Common myeloid progenitor, CD34-positive (primary cell): ENCODE data around the gene STRC.
"Not testable (repeated sequence)": the region's sequence is repeated elsewhere in the genome, so short reads cannot be mapped to it uniquely, and the experiment has no call there.

Source experiments
- CTCF ChIA-PET: fragments of 350-600 bp; sonication (Branson Sonifier 250); formaldehyde crosslinking; loops from one replicate; lab custom pipeline; 2021; ENCODE audit warnings: antibody characterized with exemption; lab: Charles Lee
- POLR2A ChIA-PET: fragments of 350-600 bp; sonication (Branson Sonifier 250); formaldehyde crosslinking; loops from one replicate; lab custom pipeline; 2021; ENCODE audit warnings: antibody characterized with exemption; lab: Charles Lee
- DNase-seq, 3 donors: peaks; one replicate each; pipeline versions ENCODE4 v3.0.0 to v3.0.0-alpha.2; 2013
- H3K27ac ChIP-seq, 2 experiments: 1 replicate in 1 of 2; 2 replicates in 1 of 2; pipeline ENCODE4 v1.7.0; 2013; ENCODE audit warnings: inconsistent platforms in 2 of 2, low read length in 2 of 2, mild to moderate bottlenecking in 2 of 2, low read depth in 1 of 2, moderate library complexity in 1 of 2; ENCODE audit not compliant: severe bottlenecking in 2 of 2, insufficient read depth in 1 of 2, poor library complexity in 1 of 2
- H3K27me3 ChIP-seq, 5 experiments: replicated peaks in 2 of 5; 1 replicate in 3 of 5; 2 replicates in 2 of 5; pipeline versions ENCODE4 v1.6.1 to v1.7.0; 2013; ENCODE audit warnings: low read length in 4 of 5, mild to moderate bottlenecking in 2 of 5, moderate library complexity in 2 of 5, inconsistent platforms in 1 of 5; ENCODE audit not compliant: insufficient read depth in 5 of 5, control insufficient read depth in 4 of 5
- H3K36me3 ChIP-seq, 4 experiments: 1 replicate in 2 of 4; 2 replicates in 2 of 4; pipeline versions ENCODE4 v1.6.1 to v1.7.0; 2013; ENCODE audit warnings: low read length in 3 of 4, control low read depth in 1 of 4, mild to moderate bottlenecking in 1 of 4; ENCODE audit not compliant: control insufficient read depth in 4 of 4, insufficient read depth in 4 of 4
- H3K4me1 ChIP-seq, 4 experiments: 1 replicate in 3 of 4; 2 replicates in 1 of 4; pipeline versions ENCODE4 v1.6.1 to v1.7.1; 2013; ENCODE audit warnings: low read length in 3 of 4, mild to moderate bottlenecking in 3 of 4, control low read depth in 1 of 4, inconsistent platforms in 1 of 4, moderate library complexity in 1 of 4; ENCODE audit not compliant: control insufficient read depth in 4 of 4, insufficient read depth in 4 of 4; ENCODE audit errors: control extremely low read depth in 1 of 4
- H3K4me3 ChIP-seq, 7 experiments: 1 replicate in 4 of 7; 2 replicates in 3 of 7; pipeline versions ENCODE4 v1.5.1 to v1.7.0; 2013; ENCODE audit warnings: mild to moderate bottlenecking in 7 of 7, low read length in 6 of 7, moderate library complexity in 6 of 7, inconsistent platforms in 2 of 7, low read depth in 2 of 7, control low read depth in 1 of 7; ENCODE audit not compliant: insufficient read depth in 4 of 7, control insufficient read depth in 1 of 7; ENCODE audit errors: extremely low read depth in 1 of 7
- H3K9me3 ChIP-seq, 5 experiments: 1 replicate in 4 of 5; 2 replicates in 1 of 5; pipeline versions ENCODE4 v1.6.1 to v1.7.1; 2013; ENCODE audit warnings: low read length in 4 of 5, mild to moderate bottlenecking in 2 of 5, inconsistent platforms in 1 of 5, low read depth in 1 of 5, moderate library complexity in 1 of 5; ENCODE audit not compliant: control insufficient read depth in 4 of 5, insufficient read depth in 2 of 5; ENCODE audit errors: control extremely low read depth in 1 of 5
- WGBS: methylation state at CpG from one replicate; pipeline ENCODE4 v1.1.5; 2013; ENCODE audit not compliant: insufficient coverage; 5-methylcytosine and 5-hydroxymethylcytosine counted together

Gene STRC

GRCh38 chr15:43599131-43599530 lies 19.5 kb downstream of the STRC start:
- CTCF ChIA-PET, DNase-seq, H3K36me3 ChIP-seq, H3K4me3 ChIP-seq, H3K27me3 ChIP-seq, POLR2A ChIA-PET, H3K9me3 ChIP-seq, H3K27ac ChIP-seq, H3K4me1 ChIP-seq: not testable (repeated sequence)
- WGBS = no CpG with 5 or more reads among the region's 6 CpGs

DNA sequence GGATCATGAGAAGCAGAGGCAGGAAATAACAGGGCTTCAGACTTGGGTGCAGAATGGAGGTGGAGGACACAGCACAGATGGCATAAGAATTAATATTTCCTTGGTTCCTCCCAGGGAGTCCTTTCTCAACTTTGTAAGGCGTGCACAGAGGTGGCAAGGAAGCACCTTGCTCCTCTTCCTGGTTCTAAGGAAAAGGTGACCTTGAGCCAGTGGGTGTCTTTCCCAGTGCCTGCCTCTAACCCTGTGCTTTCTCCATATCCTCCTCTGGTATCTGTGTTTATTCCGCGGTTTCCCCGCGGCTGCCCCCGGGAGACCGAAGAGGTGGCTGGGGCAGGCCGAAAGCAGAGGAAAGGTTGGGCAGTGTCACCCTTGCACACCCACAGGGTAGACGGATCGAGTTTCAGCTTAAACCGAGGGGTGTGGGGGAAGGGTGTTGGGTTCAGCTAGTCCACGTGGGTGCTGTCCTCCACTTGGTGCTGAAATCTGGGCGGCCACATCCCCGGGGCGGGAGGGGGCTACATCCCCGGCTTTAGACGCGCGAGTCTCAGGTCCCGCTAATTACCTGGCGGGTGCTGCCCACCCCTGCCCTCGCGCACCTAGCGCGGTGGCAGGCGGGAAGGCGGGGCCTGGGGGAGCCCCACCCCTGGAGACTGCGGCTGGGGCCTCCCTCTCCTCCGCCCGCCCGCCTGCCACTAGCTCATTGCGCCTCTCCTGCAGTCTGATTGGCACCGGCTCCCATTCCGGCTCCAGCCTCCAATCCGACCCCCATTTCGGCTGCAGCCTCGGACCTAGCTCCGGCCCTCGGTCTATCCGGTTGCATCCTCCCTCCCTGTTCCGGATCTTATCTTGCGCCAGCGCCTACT lies 25.0 kb downstream of the STRC start, which contains the start of gene CKMT1B:
CKMT1B (plus strand) TSS at position 700 of the 863 bp plus-strand sequence. CDS start 192 bp downstream, outside the sequence.
- H3K27ac ChIP-seq, H3K4me3 ChIP-seq, H3K27me3 ChIP-seq, CTCF ChIA-PET, H3K9me3 ChIP-seq, H3K4me1 ChIP-seq, DNase-seq, H3K36me3 ChIP-seq, POLR2A ChIA-PET: not testable (repeated sequence)
- WGBS = no CpG with 5 or more reads among the region's 43 CpGs

- H3K4me3 ChIP-seq, H3K36me3 ChIP-seq, CTCF ChIA-PET, H3K27me3 ChIP-seq, POLR2A ChIA-PET, H3K4me1 ChIP-seq, DNase-seq, H3K27ac ChIP-seq, H3K9me3 ChIP-seq: not testable (repeated sequence)
- WGBS = no CpG with 5 or more reads among the region's 8 CpGs
Observed at GRCh38 chr15:43592841-43593240, 25.8 kb downstream of the STRC start.

DNA sequence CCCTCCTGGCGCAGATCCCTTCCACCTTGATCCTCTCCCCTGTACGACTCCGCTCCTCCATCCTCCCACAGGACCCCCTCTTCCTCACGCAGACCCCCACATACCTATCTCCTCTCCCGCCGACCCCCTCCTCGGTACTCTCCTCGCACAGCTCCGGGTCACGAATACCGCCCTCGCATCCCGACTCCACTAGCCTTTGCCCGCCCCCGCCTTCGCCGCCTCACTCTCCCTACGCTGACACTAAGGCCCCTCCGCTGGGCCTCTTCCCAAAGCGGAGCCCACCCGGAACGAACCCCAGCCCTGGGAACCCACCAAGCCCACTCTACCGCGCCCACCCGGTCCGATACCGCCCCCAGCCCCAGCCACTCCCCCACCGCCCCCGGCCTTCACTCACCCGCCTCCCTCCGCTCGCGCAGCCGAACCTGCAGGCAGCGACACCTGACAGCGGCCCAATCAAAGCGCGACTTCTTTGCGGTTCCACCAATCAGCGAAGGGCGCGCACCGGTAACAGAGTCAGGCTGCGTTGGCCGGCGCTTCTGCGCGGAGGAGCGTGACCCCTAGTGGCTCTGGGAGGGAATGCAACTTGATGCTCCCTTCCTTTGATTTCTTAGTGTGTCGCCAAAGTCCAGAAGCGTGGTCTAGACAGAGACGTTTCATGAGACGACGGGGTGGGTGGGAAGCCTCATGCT lies 28.7 kb downstream of the STRC start, which contains the start of gene PPIP5K1:
PPIP5K1 (minus strand) TSS at position 431 of the 689 bp plus-strand sequence. CDS start 5,704 bp downstream, outside the sequence.
- H3K27me3 ChIP-seq, DNase-seq, CTCF ChIA-PET, H3K27ac ChIP-seq, H3K9me3 ChIP-seq, H3K36me3 ChIP-seq, H3K4me1 ChIP-seq, POLR2A ChIA-PET, H3K4me3 ChIP-seq: not testable (repeated sequence)
- no CpG with 5 or more reads among the region's 54 CpGs for WGBS

- H3K9me3 ChIP-seq, H3K27me3 ChIP-seq, CTCF ChIA-PET, H3K27ac ChIP-seq, H3K36me3 ChIP-seq, DNase-seq, H3K4me3 ChIP-seq, POLR2A ChIA-PET, H3K4me1 ChIP-seq: not testable (repeated sequence)
- no CpG with 5 or more reads among the region's 1 CpG for WGBS
Observed at GRCh38 chr15:43574607-43575006, 44.0 kb downstream of the STRC start.

DNA sequence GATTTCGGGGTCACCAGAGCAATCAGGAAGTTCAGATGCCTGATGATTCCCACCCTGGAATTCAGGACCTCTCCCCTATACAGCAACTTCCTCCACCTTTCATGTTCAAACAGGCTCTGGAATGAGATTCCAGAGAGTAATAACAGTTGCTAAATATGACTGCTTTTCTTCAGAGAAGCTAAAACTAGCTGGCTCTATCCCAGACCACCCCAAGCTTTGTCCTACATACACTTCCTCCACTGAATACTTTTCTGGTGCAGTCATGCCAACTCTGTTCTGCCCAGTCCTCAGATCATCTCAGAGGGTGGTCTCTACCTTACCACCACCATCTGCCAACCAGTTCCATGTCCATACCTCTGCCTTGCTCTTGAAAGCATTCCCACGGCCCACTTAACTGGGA lies 52.0 kb downstream of the STRC start:
- H3K4me3 ChIP-seq, H3K9me3 ChIP-seq, CTCF ChIA-PET, H3K27me3 ChIP-seq, H3K36me3 ChIP-seq, H3K27ac ChIP-seq, DNase-seq, H3K4me1 ChIP-seq, POLR2A ChIA-PET: not testable (repeated sequence)
- no CpG with 5 or more reads among the region's 2 CpGs for WGBS

GRCh38 chr15:43563793-43564192 lies 54.8 kb downstream of the STRC start:
- H3K4me3 ChIP-seq, H3K9me3 ChIP-seq, H3K4me1 ChIP-seq, H3K27ac ChIP-seq, POLR2A ChIA-PET, H3K36me3 ChIP-seq, H3K27me3 ChIP-seq, CTCF ChIA-PET, DNase-seq: not testable (repeated sequence)
- no CpG with 5 or more reads among the region's 8 CpGs for WGBS
